Gastroesophageal sphincter (tissue), 4 donors: Measurements from ENCODE around the gene PANK4. TPM values are rescaled to one million over a fixed set of nuclear protein-coding genes. Genes with fewer than 3 reads are reported as not detected.

Experiments
- ATAC-seq: fragments of 150-250 bp; one replicate; pipeline ENCODE4 v1.9.1; 2016; ENCODE audit warnings: mild to moderate bottlenecking, moderate library complexity
- H3K27ac ChIP-seq, 4 donors: fragments of 200-600 bp; sonication (generic) in 3 of 4; 1 replicate in 3 of 4; 2 replicates in 1 of 4; pipeline ENCODE4 v1.5.1; 2016 to 2019
- H3K27me3 ChIP-seq: fragments of 200-600 bp; sonication (generic); one replicate; pipeline ENCODE4 v1.5.1; 2019
- H3K36me3 ChIP-seq, 2 donors: fragments of 200-600 bp; sonication (generic); one replicate each; pipeline ENCODE4 v1.5.1; 2019; ENCODE audit warnings: control low read depth in 1 of 2
- H3K4me1 ChIP-seq, 3 donors: fragments of 200-600 bp; sonication (generic); 1 replicate in 2 of 3; 2 replicates in 1 of 3; pipeline ENCODE4 v1.5.1; 2016 to 2019; ENCODE audit warnings: control low read depth in 2 of 3
- H3K4me3 ChIP-seq, 2 donors: fragments of 200-600 bp; sonication (generic); one replicate each; pipeline ENCODE4 v1.5.1; 2019; ENCODE audit warnings: mild to moderate bottlenecking in 1 of 2, moderate library complexity in 1 of 2
- H3K9me3 ChIP-seq, 3 donors: fragments of 200-600 bp; sonication (generic); one replicate each; pipeline ENCODE4 v1.5.1; 2017 to 2019; ENCODE audit warnings: control low read depth in 2 of 3
- CTCF ChIP-seq, 4 experiments: fragments of 200-600 bp in 2 of 4; fragments of 450-650 bp in 2 of 4; sonication (generic) in 1 of 4; IDR thresholded peaks; one replicate each; pipeline ENCODE4 v1.5.1; 2017 to 2019; ENCODE audit warnings: antibody characterized with exemption in 4 of 4, mild to moderate bottlenecking in 2 of 4, moderate library complexity in 2 of 4
- EP300 ChIP-seq: sonication (generic); formaldehyde crosslinking; IDR thresholded peaks from one replicate; pipeline ENCODE4 v1.6.1; 2017; ENCODE audit warnings: antibody characterized with exemption, mild to moderate bottlenecking
- POLR2A ChIP-seq, 2 donors: fragments of 450-650 bp; IDR thresholded peaks; one replicate each; pipeline ENCODE4 v1.6.1; 2017; ENCODE audit warnings: antibody characterized with exemption in 2 of 2, mild to moderate bottlenecking in 2 of 2, moderate library complexity in 1 of 2
- POLR2AphosphoS5 ChIP-seq: sonication (generic); formaldehyde crosslinking; IDR thresholded peaks from one replicate; pipeline ENCODE4 v1.6.1; 2017; ENCODE audit warnings: antibody characterized with exemption
- WGBS, 2 donors: methylation state at CpG; one replicate each; pipeline ENCODE4 v1.1.5; 2018; ENCODE audit warnings: low coverage in 1 of 2; 5-methylcytosine and 5-hydroxymethylcytosine counted together
- total RNA-seq, 4 donors: library from RNA; depleted of rRNA; stranded (reverse); fragments of >200 nt; gene quantifications; one replicate each; pipeline ENCODE4 v1.1.0, GENCODE V29; 2016

Gene PANK4
- total RNA-seq, 4 donors from 2014 or later, result 32.6 to 46.8 (median 34.0) TPM

DNA sequence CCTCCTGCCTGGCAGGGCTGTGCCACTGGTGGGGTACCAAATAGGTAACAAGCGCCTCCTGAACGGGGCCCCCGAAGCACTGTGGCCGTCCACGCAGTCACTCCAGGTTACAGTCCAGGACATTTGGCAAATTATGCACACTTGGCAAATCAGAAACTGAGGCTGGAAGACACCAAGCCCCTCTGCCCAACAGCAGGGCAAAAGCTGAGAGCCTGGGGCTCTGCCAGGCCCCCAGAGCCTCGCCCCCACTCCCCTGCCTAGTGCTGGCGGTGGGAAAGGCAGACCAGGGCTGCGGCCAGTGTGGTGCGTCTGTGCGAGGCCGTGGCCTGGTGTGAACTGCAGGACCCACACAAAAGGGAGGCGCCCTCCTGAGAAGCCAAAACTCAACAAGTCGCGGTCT lies 9.4 kb downstream of the PANK4 start:
- no CpG with 5 or more reads among the region's 14 CpGs for WGBS, 2 donors
- no peak for ATAC-seq
- no peaks in the 10 kb centered on the region for H3K9me3 ChIP-seq
- H3K36me3 ChIP-seq, result peaks cover 0 to 97% of the 10 kb centered on the region in 2 donors
- H3K4me1 ChIP-seq, result no peaks in the 10 kb centered on the region
- H3K27me3 ChIP-seq, result no peaks in the 10 kb centered on the region
- TF ChIP-seq POLR2A (IDR thresholded peaks at IDR 0.05) (no peak), EP300 (no peak), POLR2AphosphoS5 (no peak), CTCF (IDR thresholded peaks at IDR 0.05) (no peak)
- no peak overlapping the region for H3K27ac ChIP-seq
- no peak overlapping the region for H3K4me3 ChIP-seq

DNA sequence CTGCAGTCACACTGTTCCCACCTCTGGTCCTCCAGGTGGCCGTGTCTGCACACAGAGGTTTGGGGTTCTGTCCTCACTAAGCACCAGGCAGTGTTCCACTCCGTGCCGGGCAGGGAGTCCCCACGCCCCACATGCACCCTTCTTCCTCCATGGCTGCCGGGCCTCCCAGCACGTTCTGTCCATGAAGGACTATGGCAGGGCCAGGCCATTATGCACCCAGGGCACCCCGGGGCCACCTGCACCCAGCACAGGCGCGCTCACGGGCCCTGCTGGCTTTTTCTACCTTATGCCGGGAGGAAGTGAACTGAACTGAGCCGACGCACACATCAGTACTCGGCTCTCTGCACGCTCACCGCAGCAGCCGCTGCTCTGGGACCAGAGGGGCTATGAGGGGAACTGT lies 10.3 kb downstream of the PANK4 start:
- WGBS, 2 donors, result 83 to 84% methylated on average over 2 to 5 of the region's 17 CpGs
- H3K36me3 ChIP-seq, result peaks cover 0 to 100% of the 10 kb centered on the region in 2 donors

GRCh38 chr1:2515763-2516080 lies 10.7 kb downstream of the PANK4 start:
- no peaks in the 10 kb centered on the region for H3K4me1 ChIP-seq
- TF ChIP-seq POLR2A (IDR thresholded peaks at IDR 0.05) (no peak), CTCF (IDR thresholded peaks at IDR 0.05) (no peak)
- no peaks in the 10 kb centered on the region for H3K9me3 ChIP-seq
- WGBS, 2 donors, result 88 to 89% methylated on average over 10 of the region's 11 CpGs
- no peak overlapping the region for H3K27ac ChIP-seq
- H3K36me3 ChIP-seq, result peaks cover 0 to 100% of the 10 kb centered on the region in 2 donors
- H3K27me3 ChIP-seq, result no peaks in the 10 kb centered on the region
- ATAC-seq, result no peak
- no peak overlapping the region for H3K4me3 ChIP-seq

More for the DNA sequence above, 10.3 kb downstream of the PANK4 start:
- Histone ChIP-seq H3K4me3 (no peak overlapping the region), H3K9me3 (no peaks in the 10 kb centered on the region), H3K27ac (no peak overlapping the region), H3K4me1 (no peaks in the 10 kb centered on the region), H3K27me3 (no peaks in the 10 kb centered on the region)
- ATAC-seq, result no peak
- no peak for TF ChIP-seq CTCF (IDR thresholded peaks at IDR 0.05)
- no peak for TF ChIP-seq EP300
- no peak for TF ChIP-seq POLR2AphosphoS5
- no peak for TF ChIP-seq POLR2A (IDR thresholded peaks at IDR 0.05)

GRCh38 chr1:2514863-2515762 lies 11.3 kb downstream of the PANK4 start:
- Histone ChIP-seq H3K27ac (no peak overlapping the region), H3K4me3 (no peak overlapping the region)
- WGBS, 2 donors, result 87 to 92% methylated on average over 5 to 6 of the region's 45 CpGs

More at GRCh38 chr1:2514863-2515762, 11.3 kb downstream of the PANK4 start:
- Histone ChIP-seq H3K27me3 (no peaks in the 10 kb centered on the region), H3K4me1 (no peaks in the 10 kb centered on the region), H3K9me3 (no peaks in the 10 kb centered on the region), H3K36me3 (peaks cover 0 to 100% of the 10 kb centered on the region in 2 donors)
- no peak for ATAC-seq
- TF ChIP-seq POLR2A (IDR thresholded peaks at IDR 0.05) (no peak), POLR2AphosphoS5 (no peak), EP300 (no peak), CTCF (IDR thresholded peaks at IDR 0.05) (no peak)
